ENCODE data around the gene REM2. TPM values are rescaled to one million over a fixed set of nuclear protein-coding genes. Genes with fewer than 3 reads are reported as not detected.
A peak's percentile ranks its signal among the peaks of the same experiment; 100 is the strongest.
"Not testable (repeated sequence)": the region's sequence is repeated elsewhere in the genome, so short reads cannot be mapped to it uniquely, and the experiment has no call there.

Gene REM2
- total RNA-seq, 4 donors from 2014 or later: 0.83 to 1.6 TPM; not detected in 2

GRCh38 chr14:22849212-22849819, 33.7 kb upstream of the REM2 start:
- Histone ChIP-seq H3K9me3 (no peaks in the 10 kb centered on the region), H3K27ac (peak overlapping the region; percentile 96 to 100), H3K4me1 (peaks cover 39 to 69% of the 10 kb centered on the region in 2 donors), H3K27me3 (no peaks in the 10 kb centered on the region), H3K36me3 (no peaks in the 10 kb centered on the region), H3K4me3 (peak overlapping the region; percentile 3 to 14)
- peak; percentile 80 to 85 for DNase-seq
- TF ChIP-seq POLR2A (IDR thresholded peaks at IDR 0.05): peak in 1 of 2 donors; percentile 9
- TF ChIP-seq CTCF (IDR thresholded peaks at IDR 0.05): no peak
- intact Hi-C loops (cut with DNase I; ENCODE audit: low total_unique reads): no loop called here

GRCh38 chr14:22850944-22851764, 31.9 kb upstream of the REM2 start:
- peak; percentile 94 for DNase-seq
- intact Hi-C loops (cut with DNase I; ENCODE audit: low total_unique reads): loop anchor here (10.0 kb wide), 1 partner anchor 286 kb away; no protein-coding TSS in a partner anchor
- TF ChIP-seq POLR2A (IDR thresholded peaks at IDR 0.05) (peak; percentile 31 to 41), CTCF (IDR thresholded peaks at IDR 0.05) (no peak)
- H3K4me3 ChIP-seq: no peak overlapping the region
- peak overlapping the region; percentile 96 to 100 for H3K27ac ChIP-seq
- no peaks in the 10 kb centered on the region for H3K27me3 ChIP-seq
- peaks cover 28 to 53% of the 10 kb centered on the region in 2 donors for H3K4me1 ChIP-seq
- no peaks in the 10 kb centered on the region for H3K9me3 ChIP-seq
- H3K36me3 ChIP-seq: no peaks in the 10 kb centered on the region

- not testable (repeated sequence) for DNase-seq, H3K9me3 ChIP-seq, H3K4me3 ChIP-seq, H3K36me3 ChIP-seq, H3K27me3 ChIP-seq
- Histone ChIP-seq H3K4me1 (peaks cover 18 to 43% of the 10 kb centered on the region in 2 donors), H3K27ac (peak overlapping the region; percentile 96 to 100)
- intact Hi-C loops (cut with DNase I; ENCODE audit: low total_unique reads): loop anchor here (10.0 kb wide), 1 partner anchor 287 kb away; no protein-coding TSS in a partner anchor
Observed at GRCh38 chr14:22852178-22852577, 30.8 kb upstream of the REM2 start.

GRCh38 chr14:22852599-22852939, 30.5 kb upstream of the REM2 start:
- Histone ChIP-seq H3K27me3 (no peaks in the 10 kb centered on the region), H3K36me3 (no peaks in the 10 kb centered on the region), H3K27ac (peak overlapping the region; percentile 96 to 100), H3K9me3 (no peaks in the 10 kb centered on the region), H3K4me1 (peaks cover 17 to 40% of the 10 kb centered on the region in 2 donors), H3K4me3 (no peak overlapping the region)
- intact Hi-C loops (cut with DNase I; ENCODE audit: low total_unique reads): loop anchor here (10.0 kb wide), 1 partner anchor 288 kb away; no protein-coding TSS in a partner anchor
- TF ChIP-seq POLR2A (IDR thresholded peaks at IDR 0.05) (no peak), CTCF (IDR thresholded peaks at IDR 0.05) (no peak)
- peak in 1 of 2 donors; percentile 25 for DNase-seq

- Histone ChIP-seq H3K27ac (peak overlapping the region; percentile 96 to 100), H3K9me3 (no peaks in the 10 kb centered on the region), H3K4me3 (peak overlapping the region; percentile 25 to 26), H3K36me3 (no peaks in the 10 kb centered on the region), H3K27me3 (no peaks in the 10 kb centered on the region), H3K4me1 (peaks cover 17 to 34% of the 10 kb centered on the region in 2 donors)
- TF ChIP-seq CTCF (IDR thresholded peaks at IDR 0.05): peak; percentile 68 to 99 (median 97)
- peak in 1 of 2 donors; percentile 39 for TF ChIP-seq POLR2A (IDR thresholded peaks at IDR 0.05)
- DNase-seq: peak; percentile 93 to 94
- intact Hi-C loops (cut with DNase I; ENCODE audit: low total_unique reads): loop anchor here (10.0 kb wide), 1 partner anchor 288 kb away; no protein-coding TSS in a partner anchor
Observed at GRCh38 chr14:22852940-22853767, 29.9 kb upstream of the REM2 start.

- not testable (repeated sequence) for H3K9me3 ChIP-seq, H3K36me3 ChIP-seq, H3K27me3 ChIP-seq, H3K4me3 ChIP-seq, DNase-seq, H3K27ac ChIP-seq
- intact Hi-C loops (cut with DNase I; ENCODE audit: low total_unique reads): loop anchor here (10.0 kb wide), 1 partner anchor 289 kb away; no protein-coding TSS in a partner anchor
- H3K4me1 ChIP-seq: peaks cover 17 to 27% of the 10 kb centered on the region in 2 donors
Observed at GRCh38 chr14:22854296-22854695, 28.7 kb upstream of the REM2 start.
